Right ventricle myocardium superior (tissue), 1 donor: ENCODE results near the gene PLTP. TPM values are rescaled to one million over a fixed set of nuclear protein-coding genes. Genes with fewer than 3 reads are reported as not detected.
"Not testable (repeated sequence)": the region's sequence is repeated elsewhere in the genome, so short reads cannot be mapped to it uniquely, and the experiment has no call there.

Experiments
- ATAC-seq: fragments of 200-7000 bp; cut with Tn5 transposase; one replicate; pipeline ENCODE4 v1.9.1; 2020; ENCODE audit warnings: mild to moderate bottlenecking; ENCODE audit not compliant: poor library complexity
- DNase-seq: peaks from one replicate; pipeline ENCODE4 v3.0.0-alpha.2; 2020
- intact Hi-C: fragments of 100-400 bp; cut with DNase I; formaldehyde crosslinking; loops from one replicate; pipeline ENCODE4 v1.11.2; 2022
- total RNA-seq: library from RNA; stranded (reverse); fragmentation: NEBNext Ultra II Directional; extraction: Animal tissue kit (Norgen Biotek cat#: 25700); gene quantifications from one replicate; pipeline ENCODE4 v1.2.1, GENCODE V29; 2021
- donor health status: DM: no; HTN: yes; CAD: no; lungs with severe emphysema.

PLTP gene
- total RNA-seq, 1 donor from 2014 or later = 118 TPM

GRCh38 chr20:45890985-45891983 is 20.7 kb downstream of the PLTP start, which contains the start of the genes CTSA and NEURL2:
CTSA (plus strand) TSS chr20:45891335; CDS start chr20:45891569, 234 bp downstream.
NEURL2 (minus strand) TSS chr20:45891208; CDS start chr20:45890991, 217 bp downstream.
- intact Hi-C loops = loop anchor here (5.0 kb wide), 1 partner anchor 41 kb away; the partner anchor contains the start of gene PCIF1
- peak; percentile 90 for ATAC-seq
- DNase-seq = peak; percentile 97

- ATAC-seq (peak; percentile 73), DNase-seq (peak; percentile 90)
- intact Hi-C loops = loop anchor here (5.0 kb wide), 1 partner anchor 42 kb away; the partner anchor contains the start of gene PCIF1
Measured at GRCh38 chr20:45890077-45890984, 21.6 kb downstream of the PLTP start.

- DNase-seq (no peak), ATAC-seq (no peak)
- intact Hi-C loops = no loop called here
Measured at GRCh38 chr20:45888681-45889080, 23.3 kb downstream of the PLTP start.

- no peak for ATAC-seq
- intact Hi-C loops = no loop called here
Measured at GRCh38 chr20:45887346-45887715, 24.6 kb downstream of the PLTP start, which contains the start of gene SPATA25. SPATA25 (minus strand) TSS chr20:45887622; CDS start chr20:45887590, 32 bp downstream.

GRCh38 chr20:45886590-45887345 is 25.2 kb downstream of the PLTP start:
- ATAC-seq (no peak), DNase-seq (no peak)
- intact Hi-C loops = no loop called here

More at GRCh38 chr20:45887346-45887715, 24.6 kb downstream of the PLTP start, which contains the start of gene SPATA25:
- DNase-seq = no peak

- DNase-seq (no peak), ATAC-seq (no peak)
- intact Hi-C loops = no loop called here
Measured at GRCh38 chr20:45883100-45883469, 28.9 kb downstream of the PLTP start.

GRCh38 chr20:45882469-45883099 is 29.4 kb downstream of the PLTP start:
- DNase-seq = no peak
- intact Hi-C loops = no loop called here
- no peak for ATAC-seq

GRCh38 chr20:45880988-45881788 is 30.8 kb downstream of the PLTP start, which contains the start of gene ZSWIM1:
ZSWIM1 (plus strand) TSS chr20:45881227; CDS start chr20:45882593, 1,366 bp downstream.
- intact Hi-C loops = no loop called here
- DNase-seq = peak; percentile 100
- peak; percentile 97 for ATAC-seq

- DNase-seq (no peak), ATAC-seq (peak; percentile 5)
- intact Hi-C loops = no loop called here
Measured at GRCh38 chr20:45878076-45878761, 33.7 kb downstream of the PLTP start.

- DNase-seq (no peak), ATAC-seq (no peak)
- intact Hi-C loops = no loop called here
Measured at GRCh38 chr20:45874576-45874975, 37.4 kb downstream of the PLTP start.

- ATAC-seq, intact Hi-C loops, DNase-seq: not testable (repeated sequence)
Measured at GRCh38 chr20:45874104-45874481, 37.9 kb downstream of the PLTP start.

- ATAC-seq = no peak
- DNase-seq = no peak
- intact Hi-C loops = no loop called here
Measured at GRCh38 chr20:45873409-45874103, 38.4 kb downstream of the PLTP start.

- intact Hi-C loops = no loop called here
- DNase-seq = no peak
- no peak for ATAC-seq
Measured at GRCh38 chr20:45872626-45873025, 39.3 kb downstream of the PLTP start.

GRCh38 chr20:45867819-45868176 is 44.2 kb downstream of the PLTP start:
- DNase-seq = no peak
- intact Hi-C loops = no loop called here
- ATAC-seq = no peak

- ATAC-seq = no peak
- intact Hi-C loops = no loop called here
- DNase-seq = no peak
Measured at GRCh38 chr20:45867136-45867818, 44.7 kb downstream of the PLTP start.
